ENCODE measurements around the gene NACC1. TPM values are rescaled to one million over a fixed set of nuclear protein-coding genes. Genes with fewer than 3 reads are reported as not detected.

The NACC1 gene
- total and polyA plus RNA-seq, 3 donors from 2014 or later: 38.2 to 102 (median 75.9) TPM

GRCh38 chr19:13119627-13120026 lies 1.6 kb downstream of the NACC1 start:
- peaks cover 26% of the 10 kb centered on the region for H3K4me1 ChIP-seq
- no peak for DNase-seq
- H3K36me3 ChIP-seq (ENCODE audit: low read depth, missing control alignments): no peaks in the 10 kb centered on the region
- no peak overlapping the region for H3K4me3 ChIP-seq
- TF ChIP-seq CTCF (IDR thresholded peaks at IDR 0.05) (no peak), POLR2A (IDR thresholded peaks at IDR 0.05) (no peak)
- 74 to 79% methylated on average over 6 to 8 of the region's 8 CpGs for WGBS, 2 donors
- no peaks in the 10 kb centered on the region for H3K27me3 ChIP-seq
- intact Hi-C loops (cut with DNase I; ENCODE audit: low total_unique reads): loop anchor here (5.0 kb wide), 1 partner anchor 33 kb away; the partner anchor contains the start of genes IER2 and STX10
- no peaks in the 10 kb centered on the region for H3K9me3 ChIP-seq
- H3K27ac ChIP-seq: no peak overlapping the region

- H3K36me3 ChIP-seq (ENCODE audit: low read depth, missing control alignments): no peaks in the 10 kb centered on the region
- WGBS, 2 donors: 78 to 83% methylated on average over 5 to 9 of the region's 9 CpGs
- intact Hi-C loops (cut with DNase I; ENCODE audit: low total_unique reads): no loop called here
- no peaks in the 10 kb centered on the region for H3K27me3 ChIP-seq
- H3K4me3 ChIP-seq: no peak overlapping the region
- H3K27ac ChIP-seq: no peak overlapping the region
- H3K9me3 ChIP-seq: no peaks in the 10 kb centered on the region
- TF ChIP-seq POLR2A (IDR thresholded peaks at IDR 0.05) (no peak), CTCF (IDR thresholded peaks at IDR 0.05) (no peak)
- H3K4me1 ChIP-seq: peaks cover 26% of the 10 kb centered on the region
- no peak for DNase-seq
These were observed 2.0 kb downstream of the NACC1 start for GRCh38 chr19:13120031-13120430.

GRCh38 chr19:13120817-13121216 lies 2.8 kb downstream of the NACC1 start:
- Histone ChIP-seq H3K4me1 (peaks cover 21% of the 10 kb centered on the region), H3K27ac (no peak overlapping the region), H3K9me3 (no peaks in the 10 kb centered on the region), H3K4me3 (no peak overlapping the region), H3K36me3 (ENCODE audit: low read depth, missing control alignments) (no peaks in the 10 kb centered on the region), H3K27me3 (no peaks in the 10 kb centered on the region)
- intact Hi-C loops (cut with DNase I; ENCODE audit: low total_unique reads): no loop called here
- WGBS, 2 donors: 76 to 79% methylated on average over 10 of the region's 10 CpGs
- no peak for DNase-seq
- no peak for TF ChIP-seq CTCF (IDR thresholded peaks at IDR 0.05)
- TF ChIP-seq POLR2A (IDR thresholded peaks at IDR 0.05): no peak

- no peak for TF ChIP-seq CTCF (IDR thresholded peaks at IDR 0.05)
- TF ChIP-seq POLR2A (IDR thresholded peaks at IDR 0.05): no peak
- no peak for DNase-seq
- no peak overlapping the region for H3K27ac ChIP-seq
- no peaks in the 10 kb centered on the region for H3K36me3 ChIP-seq (ENCODE audit: low read depth, missing control alignments)
- H3K9me3 ChIP-seq: no peaks in the 10 kb centered on the region
- intact Hi-C loops (cut with DNase I; ENCODE audit: low total_unique reads): no loop called here
- no peak overlapping the region for H3K4me3 ChIP-seq
- peaks cover 18% of the 10 kb centered on the region for H3K4me1 ChIP-seq
- WGBS, 2 donors: 83 to 87% methylated on average over 16 to 18 of the region's 18 CpGs
- no peaks in the 10 kb centered on the region for H3K27me3 ChIP-seq
These were observed 3.6 kb downstream of the NACC1 start for GRCh38 chr19:13121551-13122274.

Measured in testis (tissue), 3 donors.